GM12878 (cell line): ENCODE data around the gene NDUFV1. TPM values are rescaled to one million over a fixed set of nuclear protein-coding genes. Genes with fewer than 3 reads are reported as not detected.

Experiments
- BACH1 ChIP-seq: fragments of 450-650 bp; IDR thresholded peaks from 2 replicates; pipeline ENCODE4 v1.6.1; 2017; ENCODE audit warnings: mild to moderate bottlenecking, borderline replicate concordance
- CBX3 ChIP-seq: fragments of 200-600 bp; sonication (generic); IDR thresholded peaks from 2 replicates; pipeline ENCODE4 v1.6.1; 2016; ENCODE audit warnings: low read depth, borderline replicate concordance
- CBX5 ChIP-seq: sonication (generic); IDR thresholded peaks from 2 replicates; pipeline ENCODE4 v1.6.1; 2016; ENCODE audit warnings: low read depth, moderate library complexity, mild to moderate bottlenecking, inconsistent platforms
- CHD2 ChIP-seq: IDR thresholded peaks from 2 replicates; pipeline ENCODE4 v1.6.1; 2011; ENCODE audit warnings: low read depth, low read length, improper control_type of control experiment, borderline replicate concordance
- HDAC2 ChIP-seq: fragments of 200-600 bp; sonication (generic); IDR thresholded peaks from 2 replicates; pipeline ENCODE4 v1.6.1; 2017
- IKZF1 ChIP-seq: fragments of 450-650 bp; conservative IDR thresholded peaks from 2 replicates; pipeline ENCODE4 v1.6.1; 2017; ENCODE audit warnings: antibody characterized with exemption, mild to moderate bottlenecking
- IRF4 ChIP-seq: IDR thresholded peaks from 2 replicates; pipeline ENCODE4 v1.6.1; 2011; ENCODE audit warnings: low read depth, low read length
- JUNB ChIP-seq: IDR thresholded peaks from 2 replicates; pipeline ENCODE4 v1.6.1; 2016; ENCODE audit warnings: antibody characterized with exemption, mild to moderate bottlenecking
- JUND ChIP-seq: IDR thresholded peaks from 2 replicates; pipeline ENCODE4 v1.6.1; 2012; ENCODE audit warnings: low read depth, mild to moderate bottlenecking, low read length, improper control_type of control experiment, moderate library complexity
- KAT2A ChIP-seq: conservative IDR thresholded peaks from 2 replicates; pipeline ENCODE4 v1.6.1; 2011; ENCODE audit warnings: low read depth, low read length; ENCODE audit not compliant: control insufficient read depth
- NBN ChIP-seq: fragments of 450-650 bp; IDR thresholded peaks from 2 replicates; pipeline ENCODE4 v1.6.1; 2016
- NFXL1 ChIP-seq: fragments of 450-650 bp; IDR thresholded peaks from 2 replicates; pipeline ENCODE4 v1.6.1; 2017; ENCODE audit warnings: antibody characterized with exemption, mild to moderate bottlenecking, borderline replicate concordance
- NR2C1 ChIP-seq: fragments of 450-650 bp; IDR thresholded peaks from 2 replicates; pipeline ENCODE4 v1.6.1; 2017; ENCODE audit warnings: antibody characterized with exemption, mild to moderate bottlenecking, moderate library complexity
- PAX8 ChIP-seq: fragments of 450-650 bp; IDR thresholded peaks from 2 replicates; pipeline ENCODE4 v1.6.1; 2017; ENCODE audit warnings: mild to moderate bottlenecking, moderate library complexity
- POLR2AphosphoS2 ChIP-seq: IDR thresholded peaks from 2 replicates; pipeline ENCODE4 v1.6.1; 2011; ENCODE audit warnings: low read depth, mild to moderate bottlenecking, low read length, improper control_type of control experiment, moderate library complexity
- RAD51 ChIP-seq: fragments of 450-650 bp; IDR thresholded peaks from 2 replicates; pipeline ENCODE4 v1.6.1; 2016; ENCODE audit warnings: moderate library complexity, mild to moderate bottlenecking, inconsistent platforms
- RFX5 ChIP-seq: IDR thresholded peaks from 2 replicates; pipeline ENCODE4 v1.6.1; 2011; ENCODE audit warnings: low read depth, low read length, improper control_type of control experiment
- SIN3A ChIP-seq: IDR thresholded peaks from 2 replicates; pipeline ENCODE4 v1.6.1; 2012; ENCODE audit warnings: low read depth, low read length, improper control_type of control experiment
- SMAD5 ChIP-seq: IDR thresholded peaks from 2 replicates; pipeline ENCODE4 v1.6.1; 2016; ENCODE audit warnings: antibody characterized with exemption, low read depth
- SPI1 ChIP-seq: IDR thresholded peaks from 2 replicates; pipeline ENCODE4 v1.6.1; 2011; ENCODE audit warnings: low read depth, mild to moderate bottlenecking, low read length, moderate library complexity, borderline replicate concordance; ENCODE audit not compliant: insufficient read depth
- SREBF2 ChIP-seq: IDR thresholded peaks from 2 replicates; pipeline ENCODE4 v1.6.1; 2012; ENCODE audit warnings: mild to moderate bottlenecking, low read length
- SUZ12 ChIP-seq: fragments of 200-600 bp; sonication (generic); IDR thresholded peaks from one replicate; pipeline ENCODE4 v1.6.1; 2018; ENCODE audit warnings: antibody characterized with exemption, mild to moderate bottlenecking; ENCODE audit not compliant: unreplicated experiment
- ZBED1 ChIP-seq: IDR thresholded peaks from 2 replicates; pipeline ENCODE4 v1.6.1; 2016; ENCODE audit warnings: borderline replicate concordance
- ZNF24 ChIP-seq: fragments of 450-650 bp; IDR thresholded peaks from 2 replicates; pipeline ENCODE4 v1.6.1; 2017; ENCODE audit warnings: antibody characterized with exemption, mild to moderate bottlenecking
- ZNF687 ChIP-seq: fragments of 450-650 bp; IDR thresholded peaks from 2 replicates; pipeline ENCODE4 v1.6.1; 2017; ENCODE audit warnings: mild to moderate bottlenecking, moderate library complexity
- ZZZ3 ChIP-seq: IDR thresholded peaks from 2 replicates; pipeline ENCODE4 v1.6.1; 2011; ENCODE audit warnings: low read depth; ENCODE audit not compliant: control insufficient read depth, insufficient read length
- polyA plus RNA-seq, 11 experiments: library from polyadenylated mRNA; depleted of rRNA in 4 of 11; unstranded in 6 of 11; stranded (reverse) in 5 of 11; fragments of >200 nt; fragmentation: Nextera tagmentation in 4 of 11; fragmentation: Illumina TruSeq in 1 of 11; extraction: Ambion mirVana in 4 of 11; extraction: Trizol in 1 of 11; gene quantifications; 1 replicate in 1 of 11; 2 replicates in 10 of 11; pipeline versions ENCODE4 v1.2.1 to v1.2.3, GENCODE V29; 2011 to 2016; ENCODE audit warnings: inconsistent platforms in 2 of 11, missing spikeins in 2 of 11, low read depth in 1 of 11
- total RNA-seq, 4 experiments: library from RNA; depleted of rRNA in 3 of 4; stranded (reverse); fragments of >200 nt in 3 of 4; fragmentation: Illumina TruSeq in 1 of 4; extraction: Trizol in 1 of 4; gene quantifications; 2 replicates each; pipeline versions ENCODE4 v1.2.1 to v1.2.3, GENCODE V29; 2013 to 2021
- TF ChIP-seq, protein P1 (sequence below): IDR thresholded peaks from 2 replicates; pipeline ENCODE4 v1.6.1; 2011; ENCODE audit warnings: borderline replicate concordance, low read depth, mild to moderate bottlenecking, moderate library complexity, mixed read lengths, low read length; ENCODE audit not compliant: insufficient read depth; ENCODE audit errors: extremely low read length
- TF ChIP-seq, protein P2 (sequence below): fragments of 450-650 bp; IDR thresholded peaks from 2 replicates; pipeline ENCODE4 v1.6.1; 2014; ENCODE audit warnings: mild to moderate bottlenecking

The NDUFV1 gene
- total and polyA plus RNA-seq, 10 of the 15 experiments (the other 5 are each of a cell fraction or from before 2014, with no cell fraction given): 8.2 to 380 (median 231) TPM

DNA sequence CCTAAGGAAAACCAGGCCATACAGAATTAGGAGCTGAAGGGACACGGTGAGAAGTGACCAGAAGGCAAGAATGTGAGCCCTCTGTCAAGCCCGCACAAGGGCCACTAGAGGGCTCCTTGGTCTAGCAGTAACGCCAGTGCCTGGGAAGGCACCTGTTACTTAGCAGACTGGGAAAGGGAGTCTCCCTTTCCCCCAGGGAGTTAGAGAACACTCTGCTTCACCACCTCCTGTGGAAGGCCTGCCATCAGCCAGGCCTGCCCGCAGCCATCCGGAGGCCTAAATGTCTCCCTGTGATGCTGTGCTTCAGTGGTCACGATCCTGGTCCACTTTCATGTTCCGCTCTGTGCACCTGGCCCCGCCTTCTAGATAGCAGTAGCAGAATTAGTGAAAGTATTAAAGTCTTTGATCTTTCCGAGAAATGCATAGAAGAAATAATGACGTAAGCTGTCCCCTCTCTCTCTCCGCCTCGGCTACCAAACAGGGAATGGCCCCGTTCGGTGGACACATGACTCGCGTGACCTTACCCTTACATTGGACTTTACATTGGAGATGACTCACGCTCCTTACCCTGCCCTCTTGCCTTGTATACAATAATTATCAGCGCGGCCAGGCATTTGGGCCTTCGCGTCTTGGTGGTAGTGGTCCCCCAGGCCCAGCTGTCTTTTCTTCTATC is 33.9 kb upstream of the NDUFV1 start (continued):
- TF ChIP-seq RAD51 (no peak), SIN3A (no peak), SUZ12 (no peak), POLR2AphosphoS2 (no peak), CHD2 (no peak), IKZF1 (peak; percentile 87), ZNF24 (no peak), JUND (no peak), KAT2A (no peak), JUNB (no peak), CBX5 (no peak), NFXL1 (no peak), PAX8 (no peak), NR2C1 (no peak), IRF4 (no peak), RFX5 (no peak), CBX3 (no peak), SPI1 (no peak), SREBF2 (no peak), ZZZ3 (no peak), ZNF687 (no peak), HDAC2 (no peak), BACH1 (no peak), SMAD5 (no peak), NBN (peak; percentile 41; the same call in 1 of the 2 replicates), ZBED1 (no peak)
- TF ChIP-seq, protein P1, sequence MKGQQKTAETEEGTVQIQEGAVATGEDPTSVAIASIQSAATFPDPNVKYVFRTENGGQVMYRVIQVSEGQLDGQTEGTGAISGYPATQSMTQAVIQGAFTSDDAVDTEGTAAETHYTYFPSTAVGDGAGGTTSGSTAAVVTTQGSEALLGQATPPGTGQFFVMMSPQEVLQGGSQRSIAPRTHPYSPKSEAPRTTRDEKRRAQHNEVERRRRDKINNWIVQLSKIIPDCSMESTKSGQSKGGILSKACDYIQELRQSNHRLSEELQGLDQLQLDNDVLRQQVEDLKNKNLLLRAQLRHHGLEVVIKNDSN: no peak
- TF ChIP-seq, protein P2, sequence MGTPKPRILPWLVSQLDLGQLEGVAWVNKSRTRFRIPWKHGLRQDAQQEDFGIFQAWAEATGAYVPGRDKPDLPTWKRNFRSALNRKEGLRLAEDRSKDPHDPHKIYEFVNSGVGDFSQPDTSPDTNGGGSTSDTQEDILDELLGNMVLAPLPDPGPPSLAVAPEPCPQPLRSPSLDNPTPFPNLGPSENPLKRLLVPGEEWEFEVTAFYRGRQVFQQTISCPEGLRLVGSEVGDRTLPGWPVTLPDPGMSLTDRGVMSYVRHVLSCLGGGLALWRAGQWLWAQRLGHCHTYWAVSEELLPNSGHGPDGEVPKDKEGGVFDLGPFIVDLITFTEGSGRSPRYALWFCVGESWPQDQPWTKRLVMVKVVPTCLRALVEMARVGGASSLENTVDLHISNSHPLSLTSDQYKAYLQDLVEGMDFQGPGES: no peak
